GM21528 (cell line): Measurements from ENCODE around the gene MST1.

Experiments
- ATAC-seq: cut with Tn5 transposase; IDR thresholded peaks from one replicate; pipeline ENCODE4 v1.9.1; 2021; ENCODE audit warnings: mild to moderate bottlenecking, moderate library complexity; ENCODE audit not compliant: unreplicated experiment, low FRiP score

The MST1 gene

GRCh38 chr3:49641292-49641691, 48.0 kb downstream of the MST1 start:
- no peak for ATAC-seq

GRCh38 chr3:49639551-49639950, 49.7 kb downstream of the MST1 start:
- ATAC-seq = no peak

- no peak for ATAC-seq
Observed at GRCh38 chr3:49638445-49638844, 50.8 kb downstream of the MST1 start.

- ATAC-seq = no peak
Observed at GRCh38 chr3:49636883-49637609, 52.2 kb downstream of the MST1 start.

- no peak for ATAC-seq
Observed at GRCh38 chr3:49634736-49635135, 54.5 kb downstream of the MST1 start.
